HepG2 (cell line): ENCODE measurements around the gene P2RX3. TPM values are rescaled to one million over a fixed set of nuclear protein-coding genes. Genes with fewer than 3 reads are reported as not detected.

Experiments
- CCAR2 ChIP-seq: fragments of 200-400 bp; formaldehyde crosslinking; optimal IDR thresholded peaks from 2 replicates; pipeline ENCODE3; 2018; ENCODE audit warnings: low read depth, mild to moderate bottlenecking, low read length, moderate library complexity
- GPBP1L1 ChIP-seq: sonication (generic); formaldehyde crosslinking; IDR thresholded peaks from 2 replicates; pipeline ENCODE4 v1.5.0; 2020; ENCODE audit warnings: mild to moderate bottlenecking, missing genetic modification reagents
- RFX3 ChIP-seq: IDR thresholded peaks from 2 replicates; pipeline ENCODE4 v1.6.1; 2016; ENCODE audit warnings: missing biosample characterization, missing genetic modification reagents
- ZFP37 ChIP-seq: sonication (generic); formaldehyde crosslinking; IDR thresholded peaks from 2 replicates; pipeline ENCODE4 v1.4.0; 2020; ENCODE audit warnings: missing genetic modification reagents, borderline replicate concordance
- ZFX ChIP-seq: sonication (generic); formaldehyde crosslinking; IDR thresholded peaks from 2 replicates; pipeline ENCODE4 v1.4.0; 2020; ENCODE audit warnings: mild to moderate bottlenecking, low read depth, missing genetic modification reagents, moderate library complexity
- ZNF557 ChIP-seq: sonication (generic); formaldehyde crosslinking; IDR thresholded peaks from 2 replicates; pipeline ENCODE4 v1.4.0; 2020; ENCODE audit warnings: missing genetic modification reagents
- ZNF83 ChIP-seq: sonication (generic); formaldehyde crosslinking; IDR thresholded peaks from 2 replicates; pipeline ENCODE4 v1.4.0; 2020; ENCODE audit warnings: missing genetic modification reagents, mild to moderate bottlenecking, borderline replicate concordance
- polyA plus RNA-seq, 8 experiments: library from polyadenylated mRNA; depleted of rRNA in 3 of 8; stranded (reverse) in 7 of 8; unstranded in 1 of 8; fragments of >200 nt; fragmentation: Illumina TruSeq in 4 of 8; extraction: Trizol in 4 of 8; gene quantifications; 2 replicates each; pipeline versions ENCODE4 v1.2.1 to v1.2.3, GENCODE V29; 2011 to 2016; ENCODE audit warnings: low read depth in 4 of 8, missing spikeins in 1 of 8, mixed read lengths in 1 of 8; ENCODE audit not compliant: insufficient read depth in 1 of 8
- total RNA-seq, 5 experiments: library from RNA; depleted of rRNA; stranded (reverse); fragments of >200 nt; fragmentation: Illumina TruSeq; extraction: Trizol; gene quantifications; 2 replicates each; pipeline ENCODE4 v1.2.3, GENCODE V29; 2016; ENCODE audit warnings: low read depth in 1 of 5
- TF ChIP-seq, protein P1 (sequence below): sonication (generic); formaldehyde crosslinking; conservative IDR thresholded peaks from 2 replicates; pipeline ENCODE4 v1.8.0; 2022; ENCODE audit warnings: missing genetic modification reagents

P2RX3 gene
- total and polyA plus RNA-seq, 2 of the 13 experiments (the other 11 are each of a cell fraction or from before 2014, with no cell fraction given): 0.08 TPM; not detected in 1

DNA sequence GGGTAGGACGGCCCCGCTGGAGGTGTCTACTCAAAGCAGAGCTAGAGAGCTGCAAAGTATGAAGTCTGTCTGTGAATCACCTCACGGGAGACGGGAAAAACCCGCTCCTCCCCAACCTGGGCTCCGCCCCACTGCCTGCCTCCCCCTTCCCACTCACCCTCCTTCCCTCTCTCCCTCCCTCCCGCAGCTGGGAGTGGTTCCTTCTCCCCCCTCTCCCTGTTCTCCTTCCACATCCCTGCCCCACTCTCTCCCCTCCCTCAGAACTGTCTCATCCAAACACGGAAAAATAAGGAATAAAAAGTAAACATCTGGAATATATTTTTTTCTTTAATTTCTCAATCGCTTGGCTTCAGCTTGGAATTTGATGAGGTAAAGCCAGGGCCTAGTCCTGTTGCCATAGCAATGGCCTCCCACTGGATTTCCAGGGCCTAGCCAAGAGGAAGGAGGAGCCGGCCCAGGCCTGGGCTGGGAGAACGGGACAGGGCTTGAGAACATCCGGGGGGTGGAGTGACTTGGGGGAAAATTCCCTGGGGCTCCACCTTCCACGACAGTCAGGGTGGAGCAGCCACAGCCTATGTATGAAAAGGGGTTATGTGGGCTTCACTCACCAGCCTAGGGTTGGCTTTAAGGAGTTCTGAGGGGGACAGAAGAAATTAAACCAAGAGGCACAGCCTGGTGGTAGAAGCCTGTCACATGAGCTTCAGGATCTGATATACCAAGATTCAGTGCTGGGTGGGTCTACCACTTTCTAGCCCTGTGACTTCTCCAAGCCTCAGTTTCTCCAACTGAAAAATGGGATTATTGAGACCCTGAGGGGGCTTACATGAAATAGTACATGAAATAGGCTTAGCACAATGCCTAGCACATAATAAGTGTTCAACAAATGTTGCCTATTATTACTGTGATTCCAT is 15.6 kb upstream of the P2RX3 start (continued):
- TF ChIP-seq CCAR2 (no peak), ZNF83 (CRISPR knock-in tag) (no peak), ZNF557 (CRISPR knock-in tag) (no peak), ZFX (peak; percentile 59; the same call in 1 of the 2 replicates), GPBP1L1 (CRISPR knock-in tag) (no peak), RFX3 (CRISPR knock-in tag) (peak; percentile 79), ZFP37 (CRISPR knock-in tag) (no peak)
- TF ChIP-seq, protein P1, sequence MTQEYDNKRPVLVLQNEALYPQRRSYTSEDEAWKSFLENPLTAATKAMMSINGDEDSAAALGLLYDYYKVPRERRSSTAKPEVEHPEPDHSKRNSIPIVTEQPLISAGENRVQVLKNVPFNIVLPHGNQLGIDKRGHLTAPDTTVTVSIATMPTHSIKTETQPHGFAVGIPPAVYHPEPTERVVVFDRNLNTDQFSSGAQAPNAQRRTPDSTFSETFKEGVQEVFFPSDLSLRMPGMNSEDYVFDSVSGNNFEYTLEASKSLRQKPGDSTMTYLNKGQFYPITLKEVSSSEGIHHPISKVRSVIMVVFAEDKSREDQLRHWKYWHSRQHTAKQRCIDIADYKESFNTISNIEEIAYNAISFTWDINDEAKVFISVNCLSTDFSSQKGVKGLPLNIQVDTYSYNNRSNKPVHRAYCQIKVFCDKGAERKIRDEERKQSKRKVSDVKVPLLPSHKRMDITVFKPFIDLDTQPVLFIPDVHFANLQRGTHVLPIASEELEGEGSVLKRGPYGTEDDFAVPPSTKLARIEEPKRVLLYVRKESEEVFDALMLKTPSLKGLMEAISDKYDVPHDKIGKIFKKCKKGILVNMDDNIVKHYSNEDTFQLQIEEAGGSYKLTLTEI: no peak
